GM06990 (cell line): ENCODE results near the gene PTPN21.

ENCODE experiments used
- DNase-seq: peaks from one replicate; pipeline ENCODE4 v3.0.0-alpha.2; 2011; ENCODE audit not compliant: insufficient read length; ENCODE audit errors: extremely low read depth
- H3K27me3 ChIP-seq: replicated peaks from 2 replicates; pipeline ENCODE4 v1.6.0; 2011; ENCODE audit warnings: low read length; ENCODE audit not compliant: control insufficient read depth, insufficient read depth
- H3K36me3 ChIP-seq: 2 replicates; pipeline ENCODE4 v1.5.1; 2011; ENCODE audit warnings: low read length; ENCODE audit not compliant: control insufficient read depth, insufficient read depth
- H3K4me3 ChIP-seq: replicated peaks from 2 replicates; pipeline ENCODE4 v1.5.1; 2011; ENCODE audit warnings: low read depth, mild to moderate bottlenecking, control low read depth, low read length
- TF ChIP-seq, protein P1 (sequence below): IDR thresholded peaks from 2 replicates; pipeline ENCODE4 v1.5.1; 2011; ENCODE audit warnings: low read length, control low read depth, mild to moderate bottlenecking, inconsistent platforms; ENCODE audit not compliant: insufficient read depth, poor library complexity, severe bottlenecking

PTPN21 gene

DNA sequence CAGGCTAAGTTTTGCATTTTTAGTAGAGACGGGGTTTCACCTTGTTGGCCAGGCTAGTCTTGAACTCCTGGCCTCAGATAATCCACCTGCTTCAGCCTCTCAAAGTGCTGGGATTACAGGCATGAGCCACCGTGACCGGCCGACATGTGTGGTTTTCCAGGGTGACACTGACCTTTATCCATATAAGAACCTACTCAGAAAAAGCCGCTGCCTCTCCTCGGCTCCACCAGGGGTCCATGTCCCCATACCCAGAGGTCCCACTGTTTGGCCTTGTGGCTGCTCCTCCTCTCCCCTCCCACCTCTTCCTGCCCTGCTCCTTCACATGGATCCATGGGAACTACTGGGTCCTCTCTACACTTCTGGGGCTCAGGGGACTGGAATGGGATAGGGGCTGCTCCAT, 64.6 kb downstream of the PTPN21 start:
- H3K27me3 ChIP-seq: no peaks in the 10 kb centered on the region; the same call in 1 of the 2 replicates
- no peaks in the 10 kb centered on the region for H3K36me3 ChIP-seq
- H3K4me3 ChIP-seq: no peak overlapping the region
- no peak for DNase-seq
- TF ChIP-seq, protein P1, sequence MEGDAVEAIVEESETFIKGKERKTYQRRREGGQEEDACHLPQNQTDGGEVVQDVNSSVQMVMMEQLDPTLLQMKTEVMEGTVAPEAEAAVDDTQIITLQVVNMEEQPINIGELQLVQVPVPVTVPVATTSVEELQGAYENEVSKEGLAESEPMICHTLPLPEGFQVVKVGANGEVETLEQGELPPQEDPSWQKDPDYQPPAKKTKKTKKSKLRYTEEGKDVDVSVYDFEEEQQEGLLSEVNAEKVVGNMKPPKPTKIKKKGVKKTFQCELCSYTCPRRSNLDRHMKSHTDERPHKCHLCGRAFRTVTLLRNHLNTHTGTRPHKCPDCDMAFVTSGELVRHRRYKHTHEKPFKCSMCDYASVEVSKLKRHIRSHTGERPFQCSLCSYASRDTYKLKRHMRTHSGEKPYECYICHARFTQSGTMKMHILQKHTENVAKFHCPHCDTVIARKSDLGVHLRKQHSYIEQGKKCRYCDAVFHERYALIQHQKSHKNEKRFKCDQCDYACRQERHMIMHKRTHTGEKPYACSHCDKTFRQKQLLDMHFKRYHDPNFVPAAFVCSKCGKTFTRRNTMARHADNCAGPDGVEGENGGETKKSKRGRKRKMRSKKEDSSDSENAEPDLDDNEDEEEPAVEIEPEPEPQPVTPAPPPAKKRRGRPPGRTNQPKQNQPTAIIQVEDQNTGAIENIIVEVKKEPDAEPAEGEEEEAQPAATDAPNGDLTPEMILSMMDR: no peak

DNA sequence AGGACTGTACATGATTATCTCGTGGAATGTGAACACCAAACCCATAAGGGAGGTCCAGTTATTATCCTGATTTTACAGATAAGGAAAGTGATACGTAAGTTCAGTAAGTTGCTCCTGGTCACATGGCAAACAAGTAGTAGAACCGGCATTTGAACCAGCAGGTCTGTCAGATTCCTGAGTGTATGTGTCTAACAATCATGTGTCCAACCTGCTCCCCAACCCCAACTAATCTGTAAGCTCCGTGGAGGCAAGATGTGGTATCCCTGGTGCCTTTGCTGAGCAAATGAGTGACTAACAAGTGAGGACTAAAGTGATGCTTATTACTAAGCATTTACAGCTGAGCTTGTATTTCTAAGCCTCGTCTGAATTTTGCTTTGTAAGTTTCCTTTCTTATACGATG, 65.9 kb downstream of the PTPN21 start:
- Histone ChIP-seq H3K36me3 (no peaks in the 10 kb centered on the region), H3K4me3 (no peak overlapping the region), H3K27me3 (no peaks in the 10 kb centered on the region; the same call in 1 of the 2 replicates)
- no peak for DNase-seq
- TF ChIP-seq, protein P1: no peak

DNA sequence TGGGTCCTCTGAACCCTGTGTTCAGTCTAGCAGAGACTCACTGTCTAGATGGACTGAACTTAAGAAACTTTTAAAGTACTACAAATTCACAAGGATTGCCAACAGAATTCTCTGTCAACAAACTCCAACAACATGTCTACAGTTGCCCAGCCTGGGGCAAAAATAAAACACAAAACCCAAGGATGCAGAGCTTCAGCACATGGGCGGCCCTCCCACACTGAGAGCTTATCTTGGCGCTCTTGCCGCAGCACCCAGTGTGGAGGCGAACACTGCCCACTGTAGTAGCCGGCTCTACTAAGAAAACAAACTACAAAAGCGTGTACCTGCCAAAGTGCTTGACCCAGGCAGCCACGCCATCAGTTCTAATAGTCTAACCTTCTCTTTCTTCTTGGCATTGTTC, 66.7 kb downstream of the PTPN21 start:
- TF ChIP-seq, protein P1: no peak
- no peak overlapping the region for H3K4me3 ChIP-seq
- H3K27me3 ChIP-seq: no peaks in the 10 kb centered on the region; the same call in 1 of the 2 replicates
- no peaks in the 10 kb centered on the region for H3K36me3 ChIP-seq
- DNase-seq: no peak

DNA sequence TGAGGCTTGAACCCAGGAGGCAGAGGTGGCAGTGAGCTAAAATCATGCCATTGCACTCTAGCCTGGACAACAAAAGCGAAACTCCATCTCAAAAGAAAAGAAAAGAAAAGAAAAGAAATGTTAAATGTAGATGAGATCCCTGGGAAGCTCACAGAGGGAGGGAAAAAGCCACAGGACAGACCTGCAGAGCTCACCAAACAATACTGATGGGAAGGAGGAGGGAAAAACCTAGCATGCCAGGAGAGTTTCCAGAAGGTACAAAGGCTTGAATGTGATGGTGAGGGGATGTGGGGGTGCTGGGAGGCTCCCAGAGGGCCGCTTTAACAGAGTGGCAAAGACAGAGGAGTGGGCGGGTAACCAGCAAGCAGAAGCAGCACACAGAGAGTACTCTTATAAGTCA, 72.3 kb downstream of the PTPN21 start:
- Histone ChIP-seq H3K36me3 (no peaks in the 10 kb centered on the region), H3K27me3 (no peaks in the 10 kb centered on the region; the same call in 1 of the 2 replicates), H3K4me3 (no peak overlapping the region)
- DNase-seq: no peak
- TF ChIP-seq, protein P1: no peak

DNA sequence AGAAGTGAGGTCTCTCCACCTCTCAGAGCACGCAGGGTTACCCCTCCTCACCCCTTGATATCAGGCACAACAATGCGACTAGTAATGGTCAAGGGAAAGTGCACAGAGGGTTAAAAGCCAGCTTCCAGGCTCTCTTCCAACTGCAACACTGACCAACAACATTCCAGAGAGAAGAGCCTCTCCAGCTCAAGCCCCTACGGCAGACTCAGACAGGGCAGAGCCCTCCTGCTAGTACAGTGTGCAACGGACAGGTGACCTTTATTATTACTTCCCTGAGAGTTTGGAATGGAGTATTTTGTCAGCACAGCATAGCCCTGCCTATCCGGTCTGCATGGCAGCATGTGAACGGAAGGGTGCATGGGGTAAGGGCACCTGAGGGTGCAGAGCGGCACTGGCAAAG, 73.0 kb downstream of the PTPN21 start:
- Histone ChIP-seq H3K27me3 (no peaks in the 10 kb centered on the region; the same call in 1 of the 2 replicates), H3K36me3 (no peaks in the 10 kb centered on the region), H3K4me3 (no peak overlapping the region)
- DNase-seq: no peak
- TF ChIP-seq, protein P1: no peak

DNA sequence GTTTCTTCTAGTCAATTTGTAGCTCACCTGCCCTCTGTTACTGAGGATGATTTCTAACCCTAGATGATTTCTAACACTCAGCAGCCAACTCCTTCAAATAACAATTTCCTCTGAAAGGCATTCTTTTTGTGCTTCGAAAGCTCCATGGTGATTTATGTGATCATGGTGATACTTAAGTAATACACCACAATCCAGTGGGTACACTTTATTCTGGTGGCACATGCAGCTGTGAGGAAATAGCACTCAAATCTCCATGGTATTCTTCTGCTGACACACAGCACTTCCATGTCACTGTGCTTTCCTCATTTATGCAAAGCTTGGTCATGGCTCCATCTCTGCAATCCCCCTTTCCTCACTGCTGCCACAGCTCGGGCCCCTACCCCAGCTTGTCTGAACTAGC, 73.7 kb downstream of the PTPN21 start:
- Histone ChIP-seq H3K36me3 (no peaks in the 10 kb centered on the region), H3K4me3 (no peak overlapping the region), H3K27me3 (no peaks in the 10 kb centered on the region; the same call in 1 of the 2 replicates)
- TF ChIP-seq, protein P1: no peak
- no peak for DNase-seq
